IgD-negative memory B cell (primary cell): ENCODE data around the gene FOXO1. TPM values are rescaled to one million over a fixed set of nuclear protein-coding genes. Genes with fewer than 3 reads are reported as not detected.

ENCODE experiments used
- H3K27ac Mint-ChIP-seq, 3 donors: one replicate each; pipeline ENCODE4 v1.8.0; 2020 to 2022; ENCODE audit warnings: mild to moderate bottlenecking in 3 of 3, mixed read lengths in 3 of 3, moderate library complexity in 1 of 3
- H3K27me3 Mint-ChIP-seq: one replicate; pipeline ENCODE4 v1.8.0; 2021; ENCODE audit warnings: mixed read lengths
- H3K36me3 Mint-ChIP-seq: one replicate; pipeline ENCODE4 v1.8.0; 2020; ENCODE audit warnings: mild to moderate bottlenecking, mixed read lengths
- H3K4me1 Mint-ChIP-seq, 3 donors: one replicate each; pipeline ENCODE4 v1.8.0; 2020 to 2022; ENCODE audit warnings: mixed read lengths in 3 of 3, mild to moderate bottlenecking in 1 of 3
- H3K4me3 Mint-ChIP-seq, 4 donors: one replicate each; pipeline ENCODE4 v1.8.0; 2020 to 2022; ENCODE audit warnings: mild to moderate bottlenecking in 4 of 4, mixed read lengths in 4 of 4, moderate library complexity in 3 of 4
- H3K9me3 Mint-ChIP-seq, 3 donors: one replicate each; pipeline ENCODE4 v1.8.0; 2020 to 2021; ENCODE audit warnings: mixed read lengths in 3 of 3, mild to moderate bottlenecking in 1 of 3
- polyA plus RNA-seq: library from polyadenylated mRNA; unstranded; fragments of 300-500 nt; fragmentation: Illumina TruSeq; gene quantifications from one replicate; pipeline ENCODE4 v1.2.3, GENCODE V29; 2021

Gene FOXO1
- polyA plus RNA-seq, 1 donor from 2014 or later, result 16.5 TPM

GRCh38 chr13:40535345-40535836, 131.1 kb downstream of the FOXO1 start:
- no peaks in the 10 kb centered on the region for H3K27me3 Mint-ChIP-seq
- no peaks in the 10 kb centered on the region for H3K9me3 Mint-ChIP-seq
- no peak overlapping the region for H3K27ac Mint-ChIP-seq
- H3K36me3 Mint-ChIP-seq, result no peaks in the 10 kb centered on the region
- H3K4me3 Mint-ChIP-seq, result no peak overlapping the region
- peaks cover 8 to 29% (median 14%) of the 10 kb centered on the region in 3 donors for H3K4me1 Mint-ChIP-seq

- no peak overlapping the region for H3K27ac Mint-ChIP-seq
- H3K27me3 Mint-ChIP-seq, result no peaks in the 10 kb centered on the region
- H3K4me1 Mint-ChIP-seq, result peaks cover under 1 to 32% (median 6%) of the 10 kb centered on the region in 3 donors
Observed at GRCh38 chr13:40534456-40534855, 132.0 kb downstream of the FOXO1 start.

GRCh38 chr13:40533072-40533471, 133.4 kb downstream of the FOXO1 start:
- Mint-ChIP-seq H3K27me3 (no peaks in the 10 kb centered on the region), H3K4me3 (no peak overlapping the region), H3K36me3 (no peaks in the 10 kb centered on the region), H3K27ac (no peak overlapping the region), H3K4me1 (peaks cover 0 to 26% (median 5%) of the 10 kb centered on the region in 3 donors), H3K9me3 (peaks cover 0 to 2% (median under 1%) of the 10 kb centered on the region in 3 donors)

More at GRCh38 chr13:40534456-40534855, 132.0 kb downstream of the FOXO1 start:
- Mint-ChIP-seq H3K36me3 (no peaks in the 10 kb centered on the region), H3K9me3 (no peaks in the 10 kb centered on the region), H3K4me3 (peak overlapping the region in 2 of 4 donors; percentile 17 to 33)

- H3K4me3 Mint-ChIP-seq, result no peak overlapping the region
- no peaks in the 10 kb centered on the region for H3K36me3 Mint-ChIP-seq
- H3K27ac Mint-ChIP-seq, result no peak overlapping the region
- peaks cover 0 to 26% (median 5%) of the 10 kb centered on the region in 3 donors for H3K4me1 Mint-ChIP-seq
- H3K27me3 Mint-ChIP-seq, result no peaks in the 10 kb centered on the region
- peaks cover 0 to 9% (median 4%) of the 10 kb centered on the region in 3 donors for H3K9me3 Mint-ChIP-seq
Observed at GRCh38 chr13:40530961-40531360, 135.5 kb downstream of the FOXO1 start.

- no peak overlapping the region for H3K4me3 Mint-ChIP-seq
- no peak overlapping the region for H3K27ac Mint-ChIP-seq
- H3K27me3 Mint-ChIP-seq, result no peaks in the 10 kb centered on the region
- H3K4me1 Mint-ChIP-seq, result peaks cover 3 to 32% (median 7%) of the 10 kb centered on the region in 3 donors
- peaks cover 0 to 9% (median 4%) of the 10 kb centered on the region in 3 donors for H3K9me3 Mint-ChIP-seq
- H3K36me3 Mint-ChIP-seq, result no peaks in the 10 kb centered on the region
Observed at GRCh38 chr13:40528881-40529280, 137.6 kb downstream of the FOXO1 start.

GRCh38 chr13:40527914-40528313, 138.5 kb downstream of the FOXO1 start:
- H3K9me3 Mint-ChIP-seq, result peaks cover 0 to 9% (median 4%) of the 10 kb centered on the region in 3 donors
- H3K4me1 Mint-ChIP-seq, result peaks cover 3 to 32% (median 7%) of the 10 kb centered on the region in 3 donors
- H3K27me3 Mint-ChIP-seq, result no peaks in the 10 kb centered on the region
- H3K4me3 Mint-ChIP-seq, result no peak overlapping the region
- H3K27ac Mint-ChIP-seq, result no peak overlapping the region
- peaks cover 1% of the 10 kb centered on the region for H3K36me3 Mint-ChIP-seq

GRCh38 chr13:40522282-40522681, 144.2 kb downstream of the FOXO1 start:
- no peaks in the 10 kb centered on the region for H3K27me3 Mint-ChIP-seq

GRCh38 chr13:40520916-40521315, 145.5 kb downstream of the FOXO1 start:
- Mint-ChIP-seq H3K27me3 (no peaks in the 10 kb centered on the region), H3K36me3 (peaks cover 1% of the 10 kb centered on the region), H3K27ac (no peak overlapping the region), H3K9me3 (no peaks in the 10 kb centered on the region), H3K4me3 (no peak overlapping the region), H3K4me1 (peaks cover 13 to 24% (median 21%) of the 10 kb centered on the region in 3 donors)

More at GRCh38 chr13:40522282-40522681, 144.2 kb downstream of the FOXO1 start:
- Mint-ChIP-seq H3K36me3 (peaks cover 1% of the 10 kb centered on the region), H3K27ac (no peak overlapping the region), H3K4me3 (no peak overlapping the region), H3K9me3 (peaks cover 0 to 3% (median 0%) of the 10 kb centered on the region in 3 donors), H3K4me1 (peaks cover 13 to 19% (median 16%) of the 10 kb centered on the region in 3 donors)

- no peak overlapping the region for H3K27ac Mint-ChIP-seq
- H3K36me3 Mint-ChIP-seq, result peaks cover 1% of the 10 kb centered on the region
- no peak overlapping the region for H3K4me3 Mint-ChIP-seq
- H3K9me3 Mint-ChIP-seq, result no peaks in the 10 kb centered on the region
- H3K4me1 Mint-ChIP-seq, result peaks cover 8 to 22% (median 15%) of the 10 kb centered on the region in 3 donors
- no peaks in the 10 kb centered on the region for H3K27me3 Mint-ChIP-seq
Observed at GRCh38 chr13:40519637-40520036, 146.8 kb downstream of the FOXO1 start.

GRCh38 chr13:40518481-40518882, 148.0 kb downstream of the FOXO1 start:
- H3K9me3 Mint-ChIP-seq, result no peaks in the 10 kb centered on the region
- H3K27me3 Mint-ChIP-seq, result no peaks in the 10 kb centered on the region
- H3K4me1 Mint-ChIP-seq, result peaks cover 8 to 20% (median 15%) of the 10 kb centered on the region in 3 donors
- peaks cover 1% of the 10 kb centered on the region for H3K36me3 Mint-ChIP-seq
- H3K27ac Mint-ChIP-seq, result no peak overlapping the region
- peak overlapping the region in 1 of 4 donors; percentile 56 for H3K4me3 Mint-ChIP-seq

- peak overlapping the region in 1 of 4 donors; percentile 46 for H3K4me3 Mint-ChIP-seq
- no peaks in the 10 kb centered on the region for H3K9me3 Mint-ChIP-seq
- no peak overlapping the region for H3K27ac Mint-ChIP-seq
- H3K27me3 Mint-ChIP-seq, result no peaks in the 10 kb centered on the region
- no peaks in the 10 kb centered on the region for H3K36me3 Mint-ChIP-seq
- H3K4me1 Mint-ChIP-seq, result peaks cover 8 to 22% (median 16%) of the 10 kb centered on the region in 3 donors
Observed at GRCh38 chr13:40517486-40518480, 148.7 kb downstream of the FOXO1 start.

- Mint-ChIP-seq H3K4me3 (no peak overlapping the region), H3K4me1 (peaks cover 8 to 22% (median 16%) of the 10 kb centered on the region in 3 donors), H3K9me3 (peaks cover 0 to 1% (median 0%) of the 10 kb centered on the region in 3 donors), H3K27me3 (no peaks in the 10 kb centered on the region), H3K36me3 (no peaks in the 10 kb centered on the region), H3K27ac (peak overlapping the region in 1 of 3 donors; percentile 18)
Observed at GRCh38 chr13:40515702-40516101, 150.7 kb downstream of the FOXO1 start.

GRCh38 chr13:40514802-40515201, 151.6 kb downstream of the FOXO1 start:
- Mint-ChIP-seq H3K27ac (no peak overlapping the region), H3K4me1 (peaks cover 8 to 22% (median 16%) of the 10 kb centered on the region in 3 donors), H3K36me3 (no peaks in the 10 kb centered on the region), H3K4me3 (no peak overlapping the region), H3K27me3 (no peaks in the 10 kb centered on the region), H3K9me3 (peaks cover 0 to 3% (median 0%) of the 10 kb centered on the region in 3 donors)

- Mint-ChIP-seq H3K27me3 (no peaks in the 10 kb centered on the region), H3K4me3 (no peak overlapping the region), H3K9me3 (peaks cover 0 to 3% (median 0%) of the 10 kb centered on the region in 3 donors), H3K4me1 (peaks cover 0 to 6% (median 2%) of the 10 kb centered on the region in 3 donors), H3K36me3 (peaks cover 1% of the 10 kb centered on the region), H3K27ac (no peak overlapping the region)
Observed at GRCh38 chr13:40509876-40510275, 156.6 kb downstream of the FOXO1 start.

- H3K4me3 Mint-ChIP-seq, result no peak overlapping the region
- no peaks in the 10 kb centered on the region for H3K27me3 Mint-ChIP-seq
- H3K36me3 Mint-ChIP-seq, result peaks cover 1% of the 10 kb centered on the region
- peaks cover 0 to 3% (median 0%) of the 10 kb centered on the region in 3 donors for H3K9me3 Mint-ChIP-seq
- H3K4me1 Mint-ChIP-seq, result peaks cover 0 to 6% (median 2%) of the 10 kb centered on the region in 3 donors
- no peak overlapping the region for H3K27ac Mint-ChIP-seq
Observed at GRCh38 chr13:40508767-40509342, 157.6 kb downstream of the FOXO1 start.
